Panc1 (cell line): ENCODE measurements around the gene COMTD1. TPM values are rescaled to one million over a fixed set of nuclear protein-coding genes. Genes with fewer than 3 reads are reported as not detected.

Experiments
- ATAC-seq: fragments of 200-7000 bp; cut with Tn5 transposase; 2 replicates; pipeline ENCODE4 v1.9.1; 2020; ENCODE audit warnings: mild to moderate bottlenecking, moderate library complexity
- BruUV-seq: library from RNA; stranded (reverse); fragments of 400-500 nt; replicated peaks from 2 replicates; lab custom pipeline; 2021; lab: Mats Ljungman, UMichigan
- CTCF ChIA-PET: fragments of 300-600 bp; sonication (Branson Sonifier 250); formaldehyde crosslinking; loops from one replicate; lab custom pipeline; 2022; ENCODE audit warnings: antibody characterized with exemption; lab: Charles Lee
- POLR2A ChIA-PET: fragments of 300-600 bp; sonication (Branson Sonifier 250); formaldehyde crosslinking; loops from one replicate; lab custom pipeline; 2022; ENCODE audit warnings: antibody characterized with exemption; lab: Charles Lee
- DNase-seq: peaks from one replicate; pipeline ENCODE4 v3.0.0-alpha.2; 2010; ENCODE audit warnings: low read depth, low spot score
- H3K27ac ChIP-seq: 2 replicates; pipeline ENCODE4 v1.5.1; 2011; ENCODE audit warnings: mild to moderate bottlenecking, low read length, inconsistent platforms
- H3K27me3 ChIP-seq: fragments of 200-500 bp; sonication (Bioruptor generic); 2 replicates; pipeline ENCODE4 v1.6.0; 2014; ENCODE audit warnings: low read length, inconsistent platforms; ENCODE audit not compliant: control insufficient read depth, insufficient read depth
- H3K36me3 ChIP-seq: fragments of 200-500 bp; sonication (Bioruptor generic); 2 replicates; pipeline ENCODE4 v1.5.1; 2014; ENCODE audit warnings: inconsistent platforms, mild to moderate bottlenecking, low read length, moderate library complexity; ENCODE audit not compliant: control insufficient read depth, insufficient read depth
- H3K4me1 ChIP-seq: 2 replicates; pipeline ENCODE4 v1.5.1; 2011; ENCODE audit warnings: inconsistent platforms, mild to moderate bottlenecking, low read length, moderate library complexity; ENCODE audit not compliant: control insufficient read depth, insufficient read depth
- H3K4me3 ChIP-seq, 2 experiments: 2 replicates each; pipeline ENCODE4 v1.5.1; 2011 to 2012; ENCODE audit warnings: low read depth in 2 of 2, low read length in 2 of 2, mild to moderate bottlenecking in 2 of 2, inconsistent platforms in 1 of 2, moderate library complexity in 1 of 2
- H3K9me3 ChIP-seq: fragments of 200-500 bp; sonication (Bioruptor generic); 2 replicates; pipeline ENCODE4 v1.5.1; 2014; ENCODE audit warnings: low read depth, mild to moderate bottlenecking, inconsistent platforms, low read length, moderate library complexity; ENCODE audit not compliant: control insufficient read depth, insufficient read depth
- POLR2AphosphoS5 ChIP-seq: IDR thresholded peaks from 2 replicates; pipeline ENCODE4 v1.6.1; 2012; ENCODE audit warnings: mild to moderate bottlenecking, low read depth, low read length, moderate library complexity
- SIN3A ChIP-seq: IDR thresholded peaks from 2 replicates; pipeline ENCODE4 v1.6.1; 2012; ENCODE audit warnings: low read depth, mild to moderate bottlenecking, low read length, moderate library complexity, borderline replicate concordance; ENCODE audit not compliant: insufficient read depth
- TCF7L2 ChIP-seq: IDR thresholded peaks from 2 replicates; pipeline ENCODE4 v1.6.1; 2011; ENCODE audit warnings: mild to moderate bottlenecking, low read depth, low read length, inconsistent platforms
- in situ Hi-C: cut with HindIII; loops from 2 replicates; pipeline ENCODE4 v1.10.0; 2016; ENCODE audit warnings: low sequenced_read_pairs, low pct_unique_long_range_greater_than_20kb
- intact Hi-C: fragments of 100-400 bp; cut with micrococcal nuclease; formaldehyde crosslinking; loops from one replicate; pipeline ENCODE4 v1.10.0; 2022; ENCODE audit not compliant: unreplicated experiment
- total RNA-seq: library from RNA; stranded (reverse); gene quantifications from one replicate; pipeline ENCODE4 v1.2.1, GENCODE V29; 2021; ENCODE audit not compliant: unreplicated experiment
- TF ChIP-seq, protein P1 (sequence below), 2 experiments: IDR thresholded peaks; 2 replicates each; pipeline ENCODE4 v1.6.1; 2011 to 2012; ENCODE audit warnings: low read depth in 2 of 2, control low read depth in 1 of 2, low read length in 1 of 2, mild to moderate bottlenecking in 1 of 2, moderate library complexity in 1 of 2; ENCODE audit not compliant: insufficient read depth in 1 of 2
- TF ChIP-seq, protein P2 (sequence below): fragments of 450-650 bp; IDR thresholded peaks from 2 replicates; pipeline ENCODE4 v1.5.1; 2017; ENCODE audit warnings: mild to moderate bottlenecking

The COMTD1 gene
- total RNA-seq, 1 experiment from 2014 or later = 32.8 TPM

- H3K36me3 ChIP-seq = no peaks in the 10 kb centered on the region
- H3K4me1 ChIP-seq = no peaks in the 10 kb centered on the region; the same call in 1 of the 2 replicates
- DNase-seq = no peak
- no peaks in the 10 kb centered on the region for H3K27me3 ChIP-seq
- ChIA-PET POLR2A (no interaction called here), CTCF (no interaction called here)
- TF ChIP-seq SIN3A (no peak), TCF7L2 (no peak), POLR2AphosphoS5 (no peak)
- TF ChIP-seq, protein P1, sequence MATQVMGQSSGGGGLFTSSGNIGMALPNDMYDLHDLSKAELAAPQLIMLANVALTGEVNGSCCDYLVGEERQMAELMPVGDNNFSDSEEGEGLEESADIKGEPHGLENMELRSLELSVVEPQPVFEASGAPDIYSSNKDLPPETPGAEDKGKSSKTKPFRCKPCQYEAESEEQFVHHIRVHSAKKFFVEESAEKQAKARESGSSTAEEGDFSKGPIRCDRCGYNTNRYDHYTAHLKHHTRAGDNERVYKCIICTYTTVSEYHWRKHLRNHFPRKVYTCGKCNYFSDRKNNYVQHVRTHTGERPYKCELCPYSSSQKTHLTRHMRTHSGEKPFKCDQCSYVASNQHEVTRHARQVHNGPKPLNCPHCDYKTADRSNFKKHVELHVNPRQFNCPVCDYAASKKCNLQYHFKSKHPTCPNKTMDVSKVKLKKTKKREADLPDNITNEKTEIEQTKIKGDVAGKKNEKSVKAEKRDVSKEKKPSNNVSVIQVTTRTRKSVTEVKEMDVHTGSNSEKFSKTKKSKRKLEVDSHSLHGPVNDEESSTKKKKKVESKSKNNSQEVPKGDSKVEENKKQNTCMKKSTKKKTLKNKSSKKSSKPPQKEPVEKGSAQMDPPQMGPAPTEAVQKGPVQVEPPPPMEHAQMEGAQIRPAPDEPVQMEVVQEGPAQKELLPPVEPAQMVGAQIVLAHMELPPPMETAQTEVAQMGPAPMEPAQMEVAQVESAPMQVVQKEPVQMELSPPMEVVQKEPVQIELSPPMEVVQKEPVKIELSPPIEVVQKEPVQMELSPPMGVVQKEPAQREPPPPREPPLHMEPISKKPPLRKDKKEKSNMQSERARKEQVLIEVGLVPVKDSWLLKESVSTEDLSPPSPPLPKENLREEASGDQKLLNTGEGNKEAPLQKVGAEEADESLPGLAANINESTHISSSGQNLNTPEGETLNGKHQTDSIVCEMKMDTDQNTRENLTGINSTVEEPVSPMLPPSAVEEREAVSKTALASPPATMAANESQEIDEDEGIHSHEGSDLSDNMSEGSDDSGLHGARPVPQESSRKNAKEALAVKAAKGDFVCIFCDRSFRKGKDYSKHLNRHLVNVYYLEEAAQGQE (IDR thresholded peaks at IDR 0.05; ENCODE audit: insufficient read depth in 1 of 2, low read depth in 2 of 2, low read length in 1 of 2) = no peak
- TF ChIP-seq, protein P2, sequence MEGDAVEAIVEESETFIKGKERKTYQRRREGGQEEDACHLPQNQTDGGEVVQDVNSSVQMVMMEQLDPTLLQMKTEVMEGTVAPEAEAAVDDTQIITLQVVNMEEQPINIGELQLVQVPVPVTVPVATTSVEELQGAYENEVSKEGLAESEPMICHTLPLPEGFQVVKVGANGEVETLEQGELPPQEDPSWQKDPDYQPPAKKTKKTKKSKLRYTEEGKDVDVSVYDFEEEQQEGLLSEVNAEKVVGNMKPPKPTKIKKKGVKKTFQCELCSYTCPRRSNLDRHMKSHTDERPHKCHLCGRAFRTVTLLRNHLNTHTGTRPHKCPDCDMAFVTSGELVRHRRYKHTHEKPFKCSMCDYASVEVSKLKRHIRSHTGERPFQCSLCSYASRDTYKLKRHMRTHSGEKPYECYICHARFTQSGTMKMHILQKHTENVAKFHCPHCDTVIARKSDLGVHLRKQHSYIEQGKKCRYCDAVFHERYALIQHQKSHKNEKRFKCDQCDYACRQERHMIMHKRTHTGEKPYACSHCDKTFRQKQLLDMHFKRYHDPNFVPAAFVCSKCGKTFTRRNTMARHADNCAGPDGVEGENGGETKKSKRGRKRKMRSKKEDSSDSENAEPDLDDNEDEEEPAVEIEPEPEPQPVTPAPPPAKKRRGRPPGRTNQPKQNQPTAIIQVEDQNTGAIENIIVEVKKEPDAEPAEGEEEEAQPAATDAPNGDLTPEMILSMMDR = no peak
- no peak for ATAC-seq
- no TSS peak for BruUV-seq
- in situ Hi-C loops = no loop called here
- no peak overlapping the region for H3K4me3 ChIP-seq
- no peak overlapping the region for H3K27ac ChIP-seq
- intact Hi-C loops = no loop called here
- no peaks in the 10 kb centered on the region for H3K9me3 ChIP-seq
Measured at GRCh38 chr10:75244487-75245353, 9.0 kb upstream of the COMTD1 start.

DNA sequence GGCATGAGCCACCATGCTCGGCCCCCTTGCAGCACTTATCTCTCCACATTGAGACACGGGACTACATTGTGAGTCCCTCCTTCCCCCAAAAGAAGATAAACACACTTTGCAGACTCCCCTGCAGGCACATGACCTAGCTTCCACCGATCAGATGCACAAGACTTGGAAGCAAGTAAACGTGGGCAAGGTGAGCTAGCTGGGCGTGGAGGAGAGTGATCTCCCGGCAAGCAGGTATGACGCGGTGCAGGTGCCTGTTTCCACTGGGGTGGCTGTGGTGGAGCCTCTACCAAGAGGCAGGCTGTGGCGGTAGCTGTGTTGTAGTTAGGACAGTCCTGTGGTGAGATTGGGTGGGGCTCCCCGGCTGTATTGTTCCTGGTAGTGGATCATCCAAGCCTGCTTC lies 7.7 kb upstream of the COMTD1 start:
- ChIA-PET CTCF (no interaction called here), POLR2A (no interaction called here)
- Histone ChIP-seq H3K4me3 (no peak overlapping the region), H3K4me1 (no peaks in the 10 kb centered on the region; the same call in 1 of the 2 replicates), H3K9me3 (no peaks in the 10 kb centered on the region), H3K36me3 (no peaks in the 10 kb centered on the region), H3K27me3 (no peaks in the 10 kb centered on the region), H3K27ac (no peak overlapping the region)
- intact Hi-C loops = no loop called here
- no peak for ATAC-seq
- BruUV-seq = no TSS peak
- in situ Hi-C loops = no loop called here
- DNase-seq = no peak
- TF ChIP-seq TCF7L2 (no peak), SIN3A (no peak)
